Testis (tissue), 3 donors: ENCODE measurements around the gene EHBP1. TPM values are rescaled to one million over a fixed set of nuclear protein-coding genes. Genes with fewer than 3 reads are reported as not detected.

Experiments
- DNase-seq: peaks from one replicate; pipeline ENCODE4 v3.0.0-alpha.2; 2019
- H3K27ac ChIP-seq, 2 donors: fragments of 200-600 bp; sonication (generic); one replicate each; pipeline ENCODE4 v1.5.1; 2019
- H3K27me3 ChIP-seq: fragments of 200-600 bp; sonication (generic); one replicate; pipeline ENCODE4 v1.5.1; 2019
- H3K36me3 ChIP-seq: fragments of 200-600 bp; sonication (generic); one replicate; pipeline ENCODE4 v1.5.1; 2017; ENCODE audit warnings: low read depth; ENCODE audit errors: missing control alignments
- H3K4me1 ChIP-seq: fragments of 200-600 bp; sonication (generic); one replicate; pipeline ENCODE4 v1.5.1; 2019
- H3K4me3 ChIP-seq, 2 donors: fragments of 200-600 bp; sonication (generic); one replicate each; pipeline ENCODE4 v1.5.1; 2017 to 2019
- H3K9me3 ChIP-seq: fragments of 200-600 bp; sonication (generic); one replicate; pipeline ENCODE4 v1.5.1; 2017
- CTCF ChIP-seq, 3 experiments: fragments of 450-650 bp in 2 of 3; fragments of 200-600 bp in 1 of 3; sonication (generic) in 1 of 3; IDR thresholded peaks; one replicate each; pipeline ENCODE4 v1.5.1; 2016 to 2019; ENCODE audit warnings: antibody characterized with exemption in 3 of 3, mild to moderate bottlenecking in 2 of 3, moderate library complexity in 1 of 3
- POLR2A ChIP-seq: fragments of 450-650 bp; IDR thresholded peaks from one replicate; pipeline ENCODE4 v1.6.1; 2017; ENCODE audit warnings: antibody characterized with exemption, mild to moderate bottlenecking, moderate library complexity
- WGBS, 2 donors: methylation state at CpG; one replicate each; pipeline ENCODE4 v1.1.5; 2018; 5-methylcytosine and 5-hydroxymethylcytosine counted together
- intact Hi-C: fragments of 100-400 bp; cut with DNase I; formaldehyde crosslinking; loops from one replicate; pipeline ENCODE4 v1.15.1; 2023; ENCODE audit warnings: low total_unique reads
- polyA plus RNA-seq: library from polyadenylated mRNA; stranded (reverse); fragments of 350-450 nt; fragmentation: Illumina TruSeq; extraction: RNeasy Lipid Tissue Mini Kit (QIAGEN cat#74804); gene quantifications from one replicate; pipeline ENCODE4 v1.2.3, GENCODE V29; 2014; ENCODE audit warnings: low read depth, low replicate concordance; ENCODE audit not compliant: insufficient read depth
- total RNA-seq, 2 donors: library from RNA; depleted of rRNA; stranded (reverse); fragments of >200 nt; gene quantifications; one replicate each; pipeline ENCODE4 v1.2.3, GENCODE V29; 2016

The EHBP1 gene
- total and polyA plus RNA-seq, 3 donors from 2014 or later = 69.3 to 99.5 (median 86.8) TPM

- Histone ChIP-seq H3K36me3 (no peaks in the 10 kb centered on the region), H3K27me3 (no peaks in the 10 kb centered on the region), H3K27ac (no peak overlapping the region), H3K4me3 (no peak overlapping the region), H3K4me1 (no peaks in the 10 kb centered on the region), H3K9me3 (no peaks in the 10 kb centered on the region)
- intact Hi-C loops = no loop called here
- TF ChIP-seq POLR2A = no peak
- no peak for TF ChIP-seq CTCF (IDR thresholded peaks at IDR 0.05)
- DNase-seq = no peak
- 92 to 97% methylated on average over 1 of the region's 1 CpG for WGBS, 2 donors
Measured at GRCh38 chr2:63008838-63009237, 303.3 kb downstream of the EHBP1 start.

- H3K4me3 ChIP-seq = no peak overlapping the region
- H3K36me3 ChIP-seq = no peaks in the 10 kb centered on the region
- DNase-seq = no peak
- no peaks in the 10 kb centered on the region for H3K27me3 ChIP-seq
- H3K4me1 ChIP-seq = no peaks in the 10 kb centered on the region
- H3K9me3 ChIP-seq = no peaks in the 10 kb centered on the region
- H3K27ac ChIP-seq = no peak overlapping the region
- intact Hi-C loops = no loop called here
- TF ChIP-seq POLR2A = no peak
- no peak for TF ChIP-seq CTCF (IDR thresholded peaks at IDR 0.05)
Measured at GRCh38 chr2:63009490-63009889, 304.0 kb downstream of the EHBP1 start.

GRCh38 chr2:63012541-63012940, 307.0 kb downstream of the EHBP1 start:
- TF ChIP-seq CTCF (IDR thresholded peaks at IDR 0.05) = no peak
- TF ChIP-seq POLR2A = no peak
- no peak for DNase-seq
- 88 to 93% methylated on average over 1 of the region's 1 CpG for WGBS, 2 donors
- no peaks in the 10 kb centered on the region for H3K27me3 ChIP-seq
- no peaks in the 10 kb centered on the region for H3K36me3 ChIP-seq
- no peak overlapping the region for H3K27ac ChIP-seq
- intact Hi-C loops = no loop called here
- no peak overlapping the region for H3K4me3 ChIP-seq
- no peaks in the 10 kb centered on the region for H3K4me1 ChIP-seq
- H3K9me3 ChIP-seq = no peaks in the 10 kb centered on the region

- WGBS, 2 donors = 84 to 88% methylated on average over 8 of the region's 8 CpGs
- no peak overlapping the region for H3K27ac ChIP-seq
- no peaks in the 10 kb centered on the region for H3K4me1 ChIP-seq
- H3K36me3 ChIP-seq = no peaks in the 10 kb centered on the region
- no peak for DNase-seq
- no peak overlapping the region for H3K4me3 ChIP-seq
- TF ChIP-seq POLR2A (no peak), CTCF (IDR thresholded peaks at IDR 0.05) (no peak)
- intact Hi-C loops = no loop called here
- no peaks in the 10 kb centered on the region for H3K9me3 ChIP-seq
- no peaks in the 10 kb centered on the region for H3K27me3 ChIP-seq
Measured at GRCh38 chr2:63013438-63013837, 307.9 kb downstream of the EHBP1 start.

GRCh38 chr2:63015389-63015788, 309.9 kb downstream of the EHBP1 start:
- intact Hi-C loops = no loop called here
- H3K36me3 ChIP-seq = no peaks in the 10 kb centered on the region
- no peak overlapping the region for H3K4me3 ChIP-seq
- no peak for DNase-seq
- H3K27ac ChIP-seq = no peak overlapping the region
- TF ChIP-seq CTCF (IDR thresholded peaks at IDR 0.05) (no peak), POLR2A (no peak)
- no peaks in the 10 kb centered on the region for H3K4me1 ChIP-seq
- WGBS, 2 donors = 88 to 93% methylated on average over 3 of the region's 3 CpGs
- H3K27me3 ChIP-seq = no peaks in the 10 kb centered on the region
- H3K9me3 ChIP-seq = no peaks in the 10 kb centered on the region
